DMS 273 (cell line): ENCODE measurements around the gene AMHR2.
"Not testable (repeated sequence)": the region's sequence is repeated elsewhere in the genome, so short reads cannot be mapped to it uniquely, and the experiment has no call there.

Source experiments
- DNase-seq: peaks from one replicate; lab custom pipeline; 2025; ENCODE audit not compliant: unreplicated experiment; lab: John Stamatoyannopoulos, UW

Gene AMHR2

GRCh38 chr12:53423597-53423996, at the start of gene AMHR2:
AMHR2 (plus strand) TSS chr12:53423855; CDS start chr12:53423935, 80 bp downstream.
- DNase-seq: no peak

DNA sequence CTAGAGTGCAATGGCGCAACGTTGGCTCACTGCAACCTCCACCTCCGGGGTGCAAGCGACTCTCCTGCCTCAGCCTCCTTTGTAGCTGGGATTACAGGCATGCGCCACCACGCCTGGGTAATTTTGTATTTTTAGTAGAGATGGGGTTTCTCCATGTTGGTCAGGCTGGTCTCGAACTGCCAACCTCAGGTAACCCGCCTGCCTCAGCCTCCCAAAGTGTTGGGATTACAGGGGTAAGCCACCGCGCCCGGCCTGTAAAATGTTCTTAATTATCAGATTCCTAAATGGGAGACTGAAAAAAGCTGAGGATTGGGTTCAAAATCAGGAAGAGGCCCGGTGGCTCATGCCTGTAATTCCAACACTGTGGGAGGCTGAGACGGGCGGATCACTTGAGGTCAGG, 49.4 kb upstream of the AMHR2 start:
- DNase-seq: not testable (repeated sequence)

DNA sequence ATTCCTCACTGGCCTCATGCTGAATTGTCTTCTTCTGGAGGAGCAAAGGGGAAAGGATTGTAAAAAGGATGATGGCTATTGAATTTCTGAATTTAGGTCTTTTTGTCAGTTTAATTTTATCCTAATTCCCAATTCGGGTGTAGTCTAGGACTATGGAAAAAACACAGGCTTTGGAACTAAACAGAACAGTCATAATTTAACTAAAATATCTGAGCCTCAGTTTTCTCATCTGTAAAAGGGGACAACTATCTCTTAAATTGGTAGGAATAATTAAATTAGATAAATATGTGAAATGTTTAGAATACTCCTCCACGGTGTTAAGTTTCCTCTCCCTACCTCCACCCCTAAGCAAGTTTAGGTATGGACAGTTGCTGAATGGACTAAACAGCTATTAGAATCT, 46.9 kb upstream of the AMHR2 start:
- DNase-seq: no peak

- no peak for DNase-seq
Measured at GRCh38 chr12:53378222-53378621, 45.4 kb upstream of the AMHR2 start.

GRCh38 chr12:53378724-53379388, 44.8 kb upstream of the AMHR2 start:
- DNase-seq: peak; percentile 45

- DNase-seq: peak; percentile 100
Measured at GRCh38 chr12:53379389-53380103, 44.1 kb upstream of the AMHR2 start.

GRCh38 chr12:53380104-53380793, 43.4 kb upstream of the AMHR2 start, which contains the start of gene SP1:
SP1 (plus strand) TSS chr12:53380176; CDS start chr12:53380292, 116 bp downstream.
- peak; percentile 94 for DNase-seq

- no peak for DNase-seq
Measured at GRCh38 chr12:53380794-53381730, 42.6 kb upstream of the AMHR2 start.

DNA sequence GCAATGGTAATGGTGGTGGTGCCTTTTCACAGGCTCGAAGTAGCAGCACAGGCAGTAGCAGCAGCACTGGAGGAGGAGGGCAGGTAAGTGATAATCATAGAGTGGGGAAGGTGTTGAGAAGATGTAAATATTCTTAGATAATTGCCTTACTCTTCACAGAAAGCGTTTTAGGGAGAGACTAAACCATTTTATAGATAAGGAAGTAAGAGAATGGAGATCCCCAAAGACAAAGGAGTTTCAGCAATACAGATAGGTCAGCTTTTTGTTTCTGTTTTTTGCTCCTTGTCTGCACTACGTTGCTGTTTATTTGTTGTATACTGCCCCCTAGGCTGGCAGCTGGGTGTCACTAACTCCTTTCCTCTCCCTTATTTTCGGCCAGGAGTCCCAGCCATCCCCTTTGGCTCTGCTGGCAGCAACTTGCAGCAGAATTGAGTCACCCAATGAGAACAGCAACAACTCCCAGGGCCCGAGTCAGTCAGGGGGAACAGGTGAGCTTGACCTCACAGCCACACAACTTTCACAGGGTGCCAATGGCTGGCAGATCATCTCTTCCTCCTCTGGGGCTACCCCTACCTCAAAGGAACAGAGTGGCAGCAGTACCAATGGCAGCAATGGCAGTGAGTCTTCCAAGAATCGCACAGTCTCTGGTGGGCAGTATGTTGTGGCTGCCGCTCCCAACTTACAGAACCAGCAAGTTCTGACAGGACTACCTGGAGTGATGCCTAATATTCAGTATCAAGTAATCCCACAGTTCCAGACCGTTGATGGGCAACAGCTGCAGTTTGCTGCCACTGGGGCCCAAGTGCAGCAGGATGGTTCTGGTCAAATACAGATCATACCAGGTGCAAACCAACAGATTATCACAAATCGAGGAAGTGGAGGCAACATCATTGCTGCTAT, 41.7 kb upstream of the AMHR2 start:
- DNase-seq: peak; percentile 62

DNA sequence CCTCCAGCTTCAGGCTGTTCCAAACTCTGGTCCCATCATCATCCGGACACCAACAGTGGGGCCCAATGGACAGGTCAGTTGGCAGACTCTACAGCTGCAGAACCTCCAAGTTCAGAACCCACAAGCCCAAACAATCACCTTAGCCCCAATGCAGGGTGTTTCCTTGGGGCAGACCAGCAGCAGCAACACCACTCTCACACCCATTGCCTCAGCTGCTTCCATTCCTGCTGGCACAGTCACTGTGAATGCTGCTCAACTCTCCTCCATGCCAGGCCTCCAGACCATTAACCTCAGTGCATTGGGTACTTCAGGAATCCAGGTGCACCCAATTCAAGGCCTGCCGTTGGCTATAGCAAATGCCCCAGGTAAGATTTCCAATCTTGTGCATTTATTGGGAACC, 40.4 kb upstream of the AMHR2 start:
- no peak for DNase-seq

GRCh38 chr12:53386381-53386780, 37.3 kb upstream of the AMHR2 start:
- not testable (repeated sequence) for DNase-seq

DNA sequence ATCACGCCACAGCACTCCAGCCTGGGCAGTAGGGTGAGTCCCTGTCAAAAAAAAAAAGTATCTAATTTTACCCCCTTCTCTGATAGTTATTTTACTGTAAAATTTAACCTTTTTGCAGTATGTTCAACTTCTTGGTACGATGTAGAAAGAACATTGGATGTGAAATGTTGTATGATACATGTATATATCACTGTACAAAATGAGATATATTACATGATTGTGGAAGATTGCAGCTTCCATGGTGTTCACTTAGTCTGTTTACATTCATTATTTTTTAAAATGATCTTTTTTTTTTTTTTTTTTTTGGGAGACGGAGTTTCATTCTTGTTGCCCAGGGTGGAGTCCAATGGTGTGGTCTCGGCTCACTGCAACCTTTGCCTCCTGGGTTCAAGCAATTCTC, 34.7 kb upstream of the AMHR2 start:
- DNase-seq: no peak

DNA sequence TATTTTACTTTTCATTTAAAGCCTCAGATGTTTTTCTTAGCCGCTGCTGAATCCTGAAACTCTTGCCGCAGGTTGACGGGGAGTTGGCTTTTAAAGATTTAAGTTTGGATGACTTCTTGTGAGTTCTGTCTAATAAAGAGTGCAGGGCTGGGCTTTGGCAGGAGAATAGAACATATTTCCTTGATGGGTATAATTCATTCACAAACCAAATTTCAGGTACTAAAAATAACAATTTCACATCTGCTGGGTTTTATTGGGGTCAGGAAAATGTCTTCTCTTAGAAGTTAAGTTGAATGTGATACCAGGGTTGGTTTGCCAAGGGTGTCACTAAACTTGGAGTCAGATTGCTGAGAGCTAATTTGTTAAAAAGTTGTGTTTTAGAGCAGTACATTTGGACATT, 34.0 kb upstream of the AMHR2 start:
- peak; percentile 39 for DNase-seq

- no peak for DNase-seq
Measured at GRCh38 chr12:53391724-53392123, 31.9 kb upstream of the AMHR2 start.

DNA sequence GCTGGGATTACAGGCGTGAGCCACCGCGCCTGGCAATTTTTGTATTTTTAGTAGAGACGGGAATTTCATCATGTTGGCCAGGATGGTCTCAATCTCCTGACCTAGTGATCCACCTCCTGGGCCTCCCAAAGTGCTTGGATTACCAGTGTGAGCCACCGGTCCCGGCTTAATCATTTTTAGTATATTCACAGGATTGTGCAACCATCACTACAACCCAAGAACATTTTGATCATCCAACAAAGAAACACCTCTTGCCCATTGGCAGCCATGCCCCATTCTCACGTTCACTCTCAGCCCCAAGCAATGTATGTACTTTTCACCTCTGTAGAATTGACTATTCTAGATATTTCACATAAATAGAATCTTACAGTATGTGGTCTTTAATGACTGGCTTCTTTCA, 23.8 kb upstream of the AMHR2 start:
- no peak for DNase-seq

DNA sequence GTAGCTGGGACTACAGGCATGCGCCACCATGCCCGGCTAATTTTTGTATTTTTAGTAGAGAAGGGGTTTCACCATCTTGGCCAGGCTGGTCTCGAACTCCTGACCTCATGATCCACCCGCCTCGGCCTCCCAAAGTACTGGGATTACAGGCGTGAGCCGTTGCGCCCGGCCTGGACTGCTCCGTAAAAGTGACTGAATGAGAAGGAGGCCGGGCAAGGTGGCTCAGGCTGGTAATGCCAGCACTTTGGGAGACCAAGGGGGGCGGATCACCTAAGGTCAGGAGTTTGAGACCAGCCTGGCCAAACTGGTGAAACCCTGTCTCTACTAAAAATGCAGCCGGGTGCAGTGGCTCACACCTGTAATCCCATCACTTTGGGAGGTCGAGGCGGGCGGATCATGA, 21.3 kb upstream of the AMHR2 start:
- not testable (repeated sequence) for DNase-seq

- no peak for DNase-seq
Measured at GRCh38 chr12:53402871-53403270, 20.8 kb upstream of the AMHR2 start.

- no peak for DNase-seq
Measured at GRCh38 chr12:53410951-53411350, 12.7 kb upstream of the AMHR2 start.

GRCh38 chr12:53413485-53414204, 10.0 kb upstream of the AMHR2 start:
- no peak for DNase-seq
